Measurements from ENCODE around the gene FBXO4.
"Not testable (repeated sequence)": the region's sequence is repeated elsewhere in the genome, so short reads cannot be mapped to it uniquely, and the experiment has no call there.

The FBXO4 gene

DNA sequence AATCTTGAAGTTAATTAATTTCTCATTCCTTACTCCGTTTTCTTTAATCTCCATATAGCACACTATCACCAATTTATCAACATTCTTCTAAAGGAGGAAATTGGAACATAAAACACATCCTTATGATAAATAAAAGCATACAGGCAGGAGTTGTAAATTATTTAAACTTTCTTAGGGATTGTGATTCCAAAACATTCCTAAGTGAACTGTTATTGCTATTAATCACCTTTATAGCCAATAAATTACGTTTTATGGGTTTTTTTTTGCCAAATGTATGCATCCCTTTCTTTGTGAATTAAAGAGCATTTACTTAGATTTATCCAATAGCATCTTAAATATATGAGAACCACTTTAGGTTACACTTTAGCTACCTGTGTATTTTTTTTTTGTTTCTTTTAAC lies 55.3 kb downstream of the FBXO4 start (continued):
- TF ChIP-seq, protein P1, sequence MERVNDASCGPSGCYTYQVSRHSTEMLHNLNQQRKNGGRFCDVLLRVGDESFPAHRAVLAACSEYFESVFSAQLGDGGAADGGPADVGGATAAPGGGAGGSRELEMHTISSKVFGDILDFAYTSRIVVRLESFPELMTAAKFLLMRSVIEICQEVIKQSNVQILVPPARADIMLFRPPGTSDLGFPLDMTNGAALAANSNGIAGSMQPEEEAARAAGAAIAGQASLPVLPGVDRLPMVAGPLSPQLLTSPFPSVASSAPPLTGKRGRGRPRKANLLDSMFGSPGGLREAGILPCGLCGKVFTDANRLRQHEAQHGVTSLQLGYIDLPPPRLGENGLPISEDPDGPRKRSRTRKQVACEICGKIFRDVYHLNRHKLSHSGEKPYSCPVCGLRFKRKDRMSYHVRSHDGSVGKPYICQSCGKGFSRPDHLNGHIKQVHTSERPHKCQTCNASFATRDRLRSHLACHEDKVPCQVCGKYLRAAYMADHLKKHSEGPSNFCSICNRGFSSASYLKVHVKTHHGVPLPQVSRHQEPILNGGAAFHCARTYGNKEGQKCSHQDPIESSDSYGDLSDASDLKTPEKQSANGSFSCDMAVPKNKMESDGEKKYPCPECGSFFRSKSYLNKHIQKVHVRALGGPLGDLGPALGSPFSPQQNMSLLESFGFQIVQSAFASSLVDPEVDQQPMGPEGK (CRISPR knock-in tag; IDR thresholded peaks at IDR 0.05; ENCODE audit: borderline replicate concordance): no peak
- no peak for TF ChIP-seq ISL1 (CRISPR knock-in tag; IDR thresholded peaks at IDR 0.05)

DNA sequence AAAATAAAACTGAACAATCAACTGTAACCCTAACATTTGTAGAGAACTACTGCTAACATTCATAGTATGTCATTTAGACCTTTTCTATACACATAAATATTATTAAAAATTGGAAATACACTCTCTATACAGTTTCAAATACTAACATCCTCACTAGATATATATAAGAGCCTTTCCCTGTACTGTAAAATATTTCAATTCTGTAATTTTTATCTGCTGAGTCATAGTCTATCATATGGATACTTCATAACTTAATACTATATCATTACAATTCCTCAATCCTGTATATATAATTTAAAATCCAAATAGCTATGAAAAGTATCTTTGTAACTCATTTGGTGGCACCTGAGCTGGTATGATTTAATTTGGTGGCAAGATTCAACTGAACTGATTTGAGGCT lies 55.8 kb downstream of the FBXO4 start:
- no peak for ATAC-seq
- TF ChIP-seq ARNTL (CRISPR knock-in tag; IDR thresholded peaks at IDR 0.05; ENCODE audit: borderline replicate concordance, low read depth) (no peak), ZC3H10 (CRISPR knock-in tag; IDR thresholded peaks at IDR 0.05) (no peak), ZNF70 (CRISPR knock-in tag; IDR thresholded peaks at IDR 0.05) (no peak), BACH2 (CRISPR knock-in tag; IDR thresholded peaks at IDR 0.05; ENCODE audit: borderline replicate concordance) (no peak), CSDC2 (CRISPR knock-in tag; IDR thresholded peaks at IDR 0.05) (no peak), RARB (CRISPR knock-in tag; IDR thresholded peaks at IDR 0.05) (no peak), ZFP3 (CRISPR knock-in tag; IDR thresholded peaks at IDR 0.05) (no peak), ISL1 (CRISPR knock-in tag; IDR thresholded peaks at IDR 0.05) (no peak), TCF4 (CRISPR knock-in tag; IDR thresholded peaks at IDR 0.05; ENCODE audit: borderline replicate concordance) (no peak)
- TF ChIP-seq, protein P2, sequence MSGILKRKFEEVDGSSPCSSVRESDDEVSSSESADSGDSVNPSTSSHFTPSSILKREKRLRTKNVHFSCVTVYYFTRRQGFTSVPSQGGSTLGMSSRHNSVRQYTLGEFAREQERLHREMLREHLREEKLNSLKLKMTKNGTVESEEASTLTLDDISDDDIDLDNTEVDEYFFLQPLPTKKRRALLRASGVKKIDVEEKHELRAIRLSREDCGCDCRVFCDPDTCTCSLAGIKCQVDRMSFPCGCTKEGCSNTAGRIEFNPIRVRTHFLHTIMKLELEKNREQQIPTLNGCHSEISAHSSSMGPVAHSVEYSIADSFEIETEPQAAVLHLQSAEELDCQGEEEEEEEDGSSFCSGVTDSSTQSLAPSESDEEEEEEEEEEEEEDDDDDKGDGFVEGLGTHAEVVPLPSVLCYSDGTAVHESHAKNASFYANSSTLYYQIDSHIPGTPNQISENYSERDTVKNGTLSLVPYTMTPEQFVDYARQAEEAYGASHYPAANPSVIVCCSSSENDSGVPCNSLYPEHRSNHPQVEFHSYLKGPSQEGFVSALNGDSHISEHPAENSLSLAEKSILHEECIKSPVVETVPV (CRISPR knock-in tag; IDR thresholded peaks at IDR 0.05): no peak
- TF ChIP-seq, protein P3, sequence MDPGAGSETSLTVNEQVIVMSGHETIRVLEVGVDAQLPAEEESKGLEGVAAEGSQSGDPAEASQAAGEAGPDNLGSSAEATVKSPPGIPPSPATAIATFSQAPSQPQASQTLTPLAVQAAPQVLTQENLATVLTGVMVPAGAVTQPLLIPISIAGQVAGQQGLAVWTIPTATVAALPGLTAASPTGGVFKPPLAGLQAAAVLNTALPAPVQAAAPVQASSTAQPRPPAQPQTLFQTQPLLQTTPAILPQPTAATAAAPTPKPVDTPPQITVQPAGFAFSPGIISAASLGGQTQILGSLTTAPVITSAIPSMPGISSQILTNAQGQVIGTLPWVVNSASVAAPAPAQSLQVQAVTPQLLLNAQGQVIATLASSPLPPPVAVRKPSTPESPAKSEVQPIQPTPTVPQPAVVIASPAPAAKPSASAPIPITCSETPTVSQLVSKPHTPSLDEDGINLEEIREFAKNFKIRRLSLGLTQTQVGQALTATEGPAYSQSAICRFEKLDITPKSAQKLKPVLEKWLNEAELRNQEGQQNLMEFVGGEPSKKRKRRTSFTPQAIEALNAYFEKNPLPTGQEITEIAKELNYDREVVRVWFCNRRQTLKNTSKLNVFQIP (CRISPR knock-in tag; IDR thresholded peaks at IDR 0.05; ENCODE audit: borderline replicate concordance, low read depth): no peak
- TF ChIP-seq, protein P1 (CRISPR knock-in tag; IDR thresholded peaks at IDR 0.05; ENCODE audit: borderline replicate concordance): no peak

DNA sequence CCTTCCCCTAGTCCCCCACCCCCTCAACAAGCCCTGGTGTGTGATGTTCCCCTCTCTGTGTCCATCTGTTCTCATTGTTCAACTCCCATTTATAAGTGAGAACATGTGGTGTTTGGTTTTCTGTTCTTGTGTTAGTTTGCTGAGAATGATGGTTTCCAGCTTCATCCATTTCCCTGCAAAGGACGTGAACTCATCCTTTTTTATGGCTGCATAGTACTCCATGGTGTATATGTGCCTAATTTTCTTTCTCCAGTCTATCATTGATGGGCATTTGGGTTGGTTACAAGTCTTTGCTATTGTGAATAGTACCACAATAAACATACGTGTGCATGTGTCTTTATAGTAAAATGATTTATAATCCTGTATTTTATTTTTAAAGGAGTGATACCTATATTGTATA lies 57.8 kb downstream of the FBXO4 start:
- ATAC-seq: not testable (repeated sequence)

DNA sequence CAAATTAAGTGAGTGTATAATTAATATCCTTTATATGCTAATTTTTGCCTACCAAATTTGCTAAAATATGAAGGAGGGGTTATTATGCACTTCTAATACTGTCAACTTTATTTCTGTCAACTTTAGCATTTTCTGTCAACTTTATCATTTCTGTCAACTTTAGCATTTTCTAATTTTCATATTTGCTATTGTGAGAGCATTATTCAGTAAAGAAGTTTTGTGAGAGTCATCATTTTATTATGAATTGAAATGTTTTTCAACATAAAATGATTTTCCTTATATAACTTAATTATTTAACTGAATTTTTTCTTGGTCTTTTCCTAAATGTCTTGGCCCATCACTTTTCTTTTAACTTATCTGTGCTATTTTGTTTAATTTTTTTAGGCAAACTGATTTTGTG lies 58.2 kb downstream of the FBXO4 start:
- ATAC-seq: no peak
- no peak for TF ChIP-seq ZNF565 (CRISPR knock-in tag; conservative IDR thresholded peaks at IDR 0.05; ENCODE audit: low read depth)
- TF ChIP-seq, protein P1 (CRISPR knock-in tag; IDR thresholded peaks at IDR 0.05; ENCODE audit: borderline replicate concordance): no peak
- no peak for TF ChIP-seq ZFP30 (CRISPR knock-in tag; IDR thresholded peaks at IDR 0.05)
- TF ChIP-seq, protein P4, sequence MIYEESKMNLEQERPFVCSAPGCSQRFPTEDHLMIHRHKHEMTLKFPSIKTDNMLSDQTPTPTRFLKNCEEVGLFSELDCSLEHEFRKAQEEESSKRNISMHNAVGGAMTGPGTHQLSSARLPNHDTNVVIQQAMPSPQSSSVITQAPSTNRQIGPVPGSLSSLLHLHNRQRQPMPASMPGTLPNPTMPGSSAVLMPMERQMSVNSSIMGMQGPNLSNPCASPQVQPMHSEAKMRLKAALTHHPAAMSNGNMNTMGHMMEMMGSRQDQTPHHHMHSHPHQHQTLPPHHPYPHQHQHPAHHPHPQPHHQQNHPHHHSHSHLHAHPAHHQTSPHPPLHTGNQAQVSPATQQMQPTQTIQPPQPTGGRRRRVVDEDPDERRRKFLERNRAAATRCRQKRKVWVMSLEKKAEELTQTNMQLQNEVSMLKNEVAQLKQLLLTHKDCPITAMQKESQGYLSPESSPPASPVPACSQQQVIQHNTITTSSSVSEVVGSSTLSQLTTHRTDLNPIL (CRISPR knock-in tag; IDR thresholded peaks at IDR 0.05; ENCODE audit: low read depth): no peak
- TF ChIP-seq RARB (CRISPR knock-in tag; IDR thresholded peaks at IDR 0.05): no peak
- TF ChIP-seq ZC3H10 (CRISPR knock-in tag; IDR thresholded peaks at IDR 0.05): no peak
- no peak for TF ChIP-seq ESRRG (CRISPR knock-in tag; IDR thresholded peaks at IDR 0.05)
- TF ChIP-seq ZNF70 (CRISPR knock-in tag; IDR thresholded peaks at IDR 0.05): no peak
- TF ChIP-seq GLIS3 (CRISPR knock-in tag; IDR thresholded peaks at IDR 0.05): no peak
- TF ChIP-seq OSR1 (CRISPR knock-in tag; IDR thresholded peaks at IDR 0.05): no peak
- TF ChIP-seq, protein P2 (CRISPR knock-in tag; IDR thresholded peaks at IDR 0.05): no peak
- TF ChIP-seq ZNF8 (CRISPR knock-in tag; IDR thresholded peaks at IDR 0.05): no peak
- TF ChIP-seq SNAI2 (CRISPR knock-in tag; IDR thresholded peaks at IDR 0.05): no peak
- no peak for TF ChIP-seq CSDC2 (CRISPR knock-in tag; IDR thresholded peaks at IDR 0.05)
- no peak for TF ChIP-seq ARNTL (CRISPR knock-in tag; IDR thresholded peaks at IDR 0.05; ENCODE audit: borderline replicate concordance, low read depth)
- no peak for TF ChIP-seq BACH2 (CRISPR knock-in tag; IDR thresholded peaks at IDR 0.05; ENCODE audit: borderline replicate concordance)
- no peak for TF ChIP-seq TCF4 (CRISPR knock-in tag; IDR thresholded peaks at IDR 0.05; ENCODE audit: borderline replicate concordance)
- TF ChIP-seq, protein P3 (CRISPR knock-in tag; IDR thresholded peaks at IDR 0.05; ENCODE audit: borderline replicate concordance, low read depth): no peak
